ENCODE data around the gene ACKR4. TPM values are rescaled to one million over a fixed set of nuclear protein-coding genes. Genes with fewer than 3 reads are reported as not detected.
"Not testable (repeated sequence)": the region's sequence is repeated elsewhere in the genome, so short reads cannot be mapped to it uniquely, and the experiment has no call there.

Gene ACKR4
- total RNA-seq, result under 0.01 TPM

- no peak for DNase-seq (ENCODE audit: low read depth in 2 of 3, low spot score in 2 of 3)
These were observed at the start of gene ACKR4 for GRCh38 chr3:132596816-132597433. TSS of gene ACKR4 (plus strand) at chr3:132597270. CDS start at chr3:132600398, 3,128 bp downstream.

GRCh38 chr3:132549169-132549568 lies 47.9 kb upstream of the ACKR4 start:
- DNase-seq (ENCODE audit: low read depth in 2 of 3, low spot score in 2 of 3), result no peak

GRCh38 chr3:132549890-132550578 lies 47.0 kb upstream of the ACKR4 start:
- DNase-seq (ENCODE audit: low read depth in 2 of 3, low spot score in 2 of 3), result no peak

GRCh38 chr3:132550579-132551305 lies 46.3 kb upstream of the ACKR4 start:
- DNase-seq (ENCODE audit: low read depth in 2 of 3, low spot score in 2 of 3), result peak in 1 of 3 donors; percentile 36

- no peak for DNase-seq (ENCODE audit: low read depth in 2 of 3, low spot score in 2 of 3)
These were observed 43.2 kb upstream of the ACKR4 start for GRCh38 chr3:132553826-132554225.

- no peak for DNase-seq (ENCODE audit: low read depth in 2 of 3, low spot score in 2 of 3)
These were observed 42.6 kb upstream of the ACKR4 start for GRCh38 chr3:132554437-132554836.

GRCh38 chr3:132555306-132556035 lies 41.6 kb upstream of the ACKR4 start:
- DNase-seq (ENCODE audit: low read depth in 2 of 3, low spot score in 2 of 3), result no peak

GRCh38 chr3:132556036-132556386 lies 41.1 kb upstream of the ACKR4 start:
- not testable (repeated sequence) for DNase-seq (ENCODE audit: low read depth in 2 of 3, low spot score in 2 of 3)

GRCh38 chr3:132556508-132557159 lies 40.4 kb upstream of the ACKR4 start:
- no peak for DNase-seq (ENCODE audit: low read depth in 2 of 3, low spot score in 2 of 3)

GRCh38 chr3:132561003-132561402 lies 36.1 kb upstream of the ACKR4 start:
- no peak for DNase-seq (ENCODE audit: low read depth in 2 of 3, low spot score in 2 of 3)

- DNase-seq (ENCODE audit: low read depth in 2 of 3, low spot score in 2 of 3), result no peak
These were observed 33.5 kb upstream of the ACKR4 start for GRCh38 chr3:132563420-132564069.

GRCh38 chr3:132564070-132564465 lies 33.0 kb upstream of the ACKR4 start:
- no peak for DNase-seq (ENCODE audit: low read depth in 2 of 3, low spot score in 2 of 3)

GRCh38 chr3:132568422-132568821 lies 28.6 kb upstream of the ACKR4 start:
- DNase-seq (ENCODE audit: low read depth in 2 of 3, low spot score in 2 of 3), result no peak

GRCh38 chr3:132569153-132569552 lies 27.9 kb upstream of the ACKR4 start:
- DNase-seq (ENCODE audit: low read depth in 2 of 3, low spot score in 2 of 3), result no peak

GRCh38 chr3:132569580-132569979 lies 27.5 kb upstream of the ACKR4 start:
- DNase-seq (ENCODE audit: low read depth in 2 of 3, low spot score in 2 of 3), result no peak

GRCh38 chr3:132570016-132570415 lies 27.1 kb upstream of the ACKR4 start:
- DNase-seq (ENCODE audit: low read depth in 2 of 3, low spot score in 2 of 3), result no peak

- DNase-seq (ENCODE audit: low read depth in 2 of 3, low spot score in 2 of 3), result no peak
These were observed 23.3 kb upstream of the ACKR4 start for GRCh38 chr3:132573797-132574211.

GRCh38 chr3:132587401-132587800 lies 9.7 kb upstream of the ACKR4 start:
- no peak for DNase-seq (ENCODE audit: low read depth in 2 of 3, low spot score in 2 of 3)

GRCh38 chr3:132592216-132592615 lies 4.9 kb upstream of the ACKR4 start:
- DNase-seq (ENCODE audit: low read depth in 2 of 3, low spot score in 2 of 3), result no peak

- no peak for DNase-seq (ENCODE audit: low read depth in 2 of 3, low spot score in 2 of 3)
These were observed 3.7 kb upstream of the ACKR4 start for GRCh38 chr3:132593241-132593946.

Data from hematopoietic multipotent progenitor cell (in vitro differentiated cells).